GM13977 (cell line): ENCODE measurements around the gene EPHX1.

Source experiments
- DNase-seq: peaks from one replicate; pipeline ENCODE4 v3.0.0; 2012; ENCODE audit warnings: low spot score
- CTCF ChIP-seq: IDR thresholded peaks from 2 replicates; pipeline ENCODE4 v1.5.1; 2012; ENCODE audit warnings: mild to moderate bottlenecking, control low read depth; ENCODE audit not compliant: insufficient read depth; ENCODE audit errors: extremely low read depth, missing control alignments
- in situ Hi-C: fragments of 300-500 bp; cut with MboI; formaldehyde crosslinking; loops from one replicate; pipeline ENCODE4 v1.12.0; 2022; ENCODE audit warnings: low sequenced_read_pairs, low pct_unique_long_range_greater_than_20kb, mixed read lengths, inconsistent platforms; ENCODE audit not compliant: unreplicated experiment

EPHX1 gene

GRCh38 chr1:225868631-225869330 is 58.9 kb downstream of the EPHX1 start:
- no peak for TF ChIP-seq CTCF
- no peak for DNase-seq
- in situ Hi-C loops, result no loop called here

- in situ Hi-C loops, result no loop called here
- no peak for DNase-seq
These were observed 61.0 kb downstream of the EPHX1 start for GRCh38 chr1:225870911-225871310.

GRCh38 chr1:225871359-225872074 is 61.6 kb downstream of the EPHX1 start:
- in situ Hi-C loops, result no loop called here

More at GRCh38 chr1:225870911-225871310, 61.0 kb downstream of the EPHX1 start:
- TF ChIP-seq CTCF, result no peak

GRCh38 chr1:225872075-225872430 is 62.1 kb downstream of the EPHX1 start:
- no peak for DNase-seq
- in situ Hi-C loops, result no loop called here
- no peak for TF ChIP-seq CTCF

More at GRCh38 chr1:225871359-225872074, 61.6 kb downstream of the EPHX1 start:
- no peak for DNase-seq
- TF ChIP-seq CTCF, result no peak

- in situ Hi-C loops, result no loop called here
- TF ChIP-seq CTCF, result no peak
- no peak for DNase-seq
These were observed 63.4 kb downstream of the EPHX1 start for GRCh38 chr1:225873281-225873850.

GRCh38 chr1:225874431-225874830 is 64.5 kb downstream of the EPHX1 start:
- no peak for TF ChIP-seq CTCF
- no peak for DNase-seq
- in situ Hi-C loops, result no loop called here
